SK-MEL-5 (cell line): Measurements from ENCODE around the gene ASS1. TPM values are rescaled to one million over a fixed set of nuclear protein-coding genes. Genes with fewer than 3 reads are reported as not detected.
A peak's percentile ranks its signal among the peaks of the same experiment; 100 is the strongest.

Experiments used
- DNase-seq: peaks from one replicate; pipeline ENCODE4 v3.0.0-alpha.2; 2016; ENCODE audit warnings: low read depth, low spot score
- in situ Hi-C: cut with HindIII; loops from 2 replicates; pipeline ENCODE4 v1.10.0; 2016; ENCODE audit warnings: low sequenced_read_pairs, high pct_unique_total_duplicates, low pct_unique_long_range_greater_than_20kb
- total RNA-seq: library from RNA; depleted of rRNA; stranded (reverse); fragments of >200 nt; shearing (Covaris generic); gene quantifications from 2 replicates; pipeline ENCODE4 v1.2.3, GENCODE V29; 2014

ASS1 gene
- total RNA-seq, 1 experiment from 2014 or later = 3.7 TPM

DNA sequence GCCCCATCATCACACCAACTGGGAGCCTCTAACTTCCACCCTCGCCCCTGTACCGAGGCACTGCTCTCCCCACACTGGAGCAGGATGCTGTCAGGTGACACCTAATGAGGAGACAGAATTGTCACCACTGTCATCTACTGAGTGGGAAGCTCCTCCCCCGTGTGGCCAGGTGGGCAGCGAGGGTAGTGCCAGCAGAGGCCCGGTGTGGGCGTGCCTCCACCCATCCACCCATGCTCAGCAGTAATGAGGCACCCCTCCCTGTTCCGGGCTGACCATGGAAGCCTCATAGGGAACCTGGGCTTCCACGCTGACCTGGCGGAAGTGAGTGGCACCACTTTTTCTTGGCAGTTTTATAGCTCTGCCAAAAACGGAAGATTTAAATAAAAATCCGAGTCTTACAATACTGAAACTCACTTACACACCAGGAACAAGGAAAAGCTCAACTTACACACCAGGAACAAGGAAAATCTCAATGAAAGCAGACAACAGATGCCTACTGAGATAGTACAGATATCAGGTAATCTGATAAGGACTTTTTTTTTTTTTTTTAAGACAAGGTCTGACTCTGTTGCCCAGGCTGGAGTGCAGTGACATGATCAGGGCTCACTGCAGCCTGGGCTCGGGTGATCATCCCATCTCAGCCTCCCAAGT lies 30.6 kb upstream of the ASS1 start:
- no peak for DNase-seq
- in situ Hi-C loops = no loop called here

DNA sequence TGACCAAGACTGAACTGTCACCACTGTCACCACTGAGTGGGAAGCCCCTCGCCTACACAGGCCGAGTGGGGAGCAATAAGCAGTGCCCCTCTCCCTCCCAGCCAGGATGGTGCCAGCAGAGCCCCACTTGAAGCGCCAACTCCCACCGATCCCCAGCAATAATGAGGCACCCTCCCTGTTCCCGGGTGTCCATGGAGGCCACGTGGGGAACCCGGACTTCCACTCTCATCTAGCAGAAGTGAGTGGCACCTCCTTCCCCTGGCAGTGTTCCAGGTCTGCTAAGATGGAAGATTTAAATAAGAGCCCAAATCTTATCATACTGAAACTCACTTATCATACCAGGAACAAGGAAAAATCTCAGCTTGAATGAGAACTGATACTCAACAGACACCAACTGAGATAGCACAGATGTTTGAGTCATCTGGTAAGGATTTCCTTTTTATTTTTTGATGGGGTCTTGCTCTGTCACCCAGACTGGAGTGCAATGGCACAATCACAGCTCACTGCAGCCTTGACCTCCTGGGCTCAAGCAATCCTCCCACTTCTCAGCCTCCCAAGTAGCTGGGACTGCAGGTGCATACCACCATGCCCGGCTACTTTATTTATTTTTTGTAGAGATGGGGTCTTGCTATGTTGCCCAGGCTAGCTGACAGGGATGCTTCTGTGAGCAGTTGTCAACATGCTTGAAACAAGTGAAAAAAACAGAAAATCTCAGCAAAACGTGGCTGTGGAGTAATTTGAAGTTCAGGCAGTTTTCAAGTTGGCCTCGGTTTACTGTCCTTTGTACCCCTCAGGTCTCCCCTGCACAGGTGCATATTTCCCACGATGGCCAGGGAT lies 29.6 kb upstream of the ASS1 start:
- DNase-seq = no peak

GRCh38 chr9:130417602-130418001 lies 27.2 kb upstream of the ASS1 start:
- DNase-seq = peak; percentile 51
- in situ Hi-C loops = no loop called here

More for the DNA sequence above, 29.6 kb upstream of the ASS1 start:
- in situ Hi-C loops = no loop called here

DNA sequence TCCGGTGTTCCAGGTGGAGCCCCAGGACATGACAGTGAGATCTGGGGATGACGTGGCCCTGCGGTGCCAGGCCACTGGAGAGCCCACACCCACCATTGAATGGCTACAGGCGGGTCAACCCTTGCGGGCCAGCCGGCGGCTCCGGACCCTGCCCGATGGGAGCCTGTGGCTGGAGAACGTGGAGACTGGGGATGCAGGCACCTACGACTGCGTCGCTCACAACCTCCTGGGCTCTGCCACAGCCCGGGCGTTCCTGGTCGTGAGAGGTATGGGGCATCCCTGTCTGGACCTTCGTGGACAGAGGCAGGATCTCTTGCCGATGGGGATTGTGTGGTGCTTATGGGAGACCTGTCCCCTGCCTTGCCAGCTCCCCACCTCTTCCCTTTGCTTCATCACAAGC lies 26.0 kb upstream of the ASS1 start:
- in situ Hi-C loops = no loop called here
- no peak for DNase-seq

- no peak for DNase-seq
- in situ Hi-C loops = no loop called here
These were observed 25.2 kb upstream of the ASS1 start for GRCh38 chr9:130419521-130420035.

DNA sequence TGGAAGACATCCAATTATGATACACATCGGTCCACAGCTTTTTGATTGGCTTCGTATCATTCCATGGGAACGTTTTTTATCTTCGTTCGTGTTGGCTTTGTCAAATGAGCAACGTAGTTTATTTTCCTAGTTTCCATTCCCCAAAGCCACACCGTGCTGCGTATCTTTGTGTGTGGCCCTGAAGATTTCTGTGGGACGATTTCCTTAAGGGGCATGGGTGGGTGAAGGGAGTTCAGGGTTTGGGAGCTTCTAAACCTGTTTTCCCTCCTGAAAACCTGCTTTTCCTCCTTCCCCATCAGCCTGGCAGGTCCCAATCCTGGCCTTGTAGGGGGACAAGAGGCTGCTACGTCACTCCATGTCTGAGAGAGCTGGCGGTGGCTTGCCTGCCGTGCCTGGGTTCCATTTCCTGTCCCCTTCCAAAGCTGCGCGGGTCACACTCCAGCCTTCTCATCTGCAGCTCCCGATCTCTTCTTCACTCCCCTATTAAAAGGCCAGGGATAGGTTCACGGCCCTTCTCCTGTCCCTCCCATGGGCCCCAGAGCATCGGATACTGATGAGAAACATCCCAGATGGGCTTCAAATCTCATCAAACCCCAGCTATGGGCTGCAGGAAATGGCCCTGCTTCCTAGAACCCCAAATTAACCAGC lies 23.5 kb upstream of the ASS1 start:
- in situ Hi-C loops = no loop called here
- DNase-seq = no peak

DNA sequence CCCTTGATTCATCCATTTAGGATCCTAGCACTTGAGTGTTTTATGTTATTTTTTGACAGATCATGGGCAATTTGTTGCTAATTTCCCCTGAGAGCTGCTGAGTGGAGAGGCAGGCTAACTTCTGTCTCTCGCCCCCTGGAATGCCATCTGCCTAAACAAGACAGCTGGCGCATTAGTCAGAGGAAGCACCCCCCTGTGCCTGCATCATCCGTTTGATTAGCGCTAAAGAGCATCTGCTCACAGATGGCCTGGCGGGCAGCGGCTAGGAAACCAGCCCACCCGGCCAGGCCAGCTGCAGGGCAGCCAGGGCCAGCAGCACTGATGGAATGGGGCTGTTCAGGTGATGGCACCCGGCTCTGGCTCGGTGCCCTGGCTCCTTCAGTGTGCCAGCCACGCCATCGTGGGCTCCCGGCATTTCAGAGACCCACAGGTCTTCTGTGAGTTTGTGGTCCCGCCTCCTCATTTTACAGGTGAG lies 22.9 kb upstream of the ASS1 start:
- in situ Hi-C loops = no loop called here
- no peak for DNase-seq

DNA sequence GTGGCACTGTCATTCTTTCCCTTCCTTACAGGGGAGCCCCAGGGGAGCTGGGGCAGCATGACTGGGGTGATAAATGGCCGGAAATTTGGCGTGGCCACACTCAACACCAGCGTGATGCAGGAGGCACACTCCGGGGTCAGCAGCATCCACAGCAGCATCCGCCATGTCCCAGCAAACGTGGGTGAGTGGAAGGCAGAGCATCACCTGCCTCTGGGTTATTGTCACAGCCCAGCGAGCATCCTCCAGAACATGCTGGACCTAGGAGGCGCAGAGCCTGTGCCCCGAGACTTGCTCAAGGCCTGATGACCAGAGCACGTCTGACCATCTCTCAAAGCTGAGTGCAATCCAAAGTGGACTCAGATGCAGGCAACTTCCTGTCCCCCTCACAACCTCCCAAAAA lies 22.2 kb upstream of the ASS1 start:
- no peak for DNase-seq
- in situ Hi-C loops = no loop called here

GRCh38 chr9:130423272-130423671 lies 21.5 kb upstream of the ASS1 start:
- in situ Hi-C loops = no loop called here
- no peak for DNase-seq

GRCh38 chr9:130424595-130425454 lies 19.9 kb upstream of the ASS1 start:
- in situ Hi-C loops = no loop called here
- no peak for DNase-seq

DNA sequence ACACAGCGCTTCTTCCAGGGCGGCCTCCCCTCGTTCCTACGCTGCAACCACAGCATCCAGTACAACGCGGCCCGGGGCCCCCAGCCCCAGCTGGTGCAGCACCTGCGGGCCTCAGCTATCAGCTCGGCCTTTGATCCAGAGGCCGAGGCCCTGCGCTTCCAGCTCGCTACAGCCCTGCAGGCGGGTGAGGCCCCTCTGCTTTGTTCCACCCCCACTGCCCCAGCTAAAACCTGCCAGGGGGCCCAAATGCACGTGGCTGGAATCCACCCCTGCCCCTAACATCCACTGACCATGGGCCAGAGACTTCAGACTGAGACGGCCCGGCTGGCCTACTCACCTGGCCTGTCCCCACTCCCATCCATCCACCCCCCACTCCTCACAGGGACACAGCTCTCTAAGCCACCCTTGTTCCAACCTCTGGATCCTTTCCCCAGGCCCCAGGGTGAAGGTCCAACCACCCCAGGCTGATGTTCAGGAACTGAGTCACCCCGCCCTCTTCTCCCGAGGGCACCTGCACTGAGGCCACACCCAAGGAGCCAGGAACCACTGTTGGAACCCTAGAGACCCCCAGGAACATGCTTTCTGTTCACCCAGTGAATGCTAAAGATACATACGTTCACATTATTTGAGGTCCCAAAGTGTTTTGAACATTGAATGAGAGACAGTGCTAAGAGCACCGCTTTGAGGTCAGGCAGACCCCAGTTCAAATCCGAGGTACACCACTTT lies 18.9 kb upstream of the ASS1 start:
- no peak for DNase-seq
- in situ Hi-C loops = no loop called here

DNA sequence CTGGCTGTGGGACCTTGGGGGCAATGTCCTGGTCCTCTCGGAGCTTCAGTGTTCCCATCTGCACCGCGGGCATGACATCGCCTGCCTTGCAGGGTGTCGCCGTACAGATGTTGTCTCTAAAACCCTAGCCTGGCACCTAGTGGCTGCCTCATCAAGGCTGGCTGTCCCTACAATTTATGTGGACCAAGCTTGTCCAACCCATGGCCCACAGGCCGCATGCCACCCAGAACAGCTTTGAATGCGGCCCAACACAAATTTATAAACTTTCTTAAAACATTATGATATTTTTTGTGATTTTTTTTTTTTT lies 18.3 kb upstream of the ASS1 start:
- no peak for DNase-seq
- in situ Hi-C loops = no loop called here

GRCh38 chr9:130426883-130427282 lies 17.9 kb upstream of the ASS1 start:
- DNase-seq = peak; percentile 26
- in situ Hi-C loops = no loop called here

GRCh38 chr9:130427326-130427725 lies 17.4 kb upstream of the ASS1 start:
- DNase-seq = no peak
- in situ Hi-C loops = no loop called here

- in situ Hi-C loops = no loop called here
- DNase-seq = no peak
These were observed 16.6 kb upstream of the ASS1 start for GRCh38 chr9:130428086-130428665.

DNA sequence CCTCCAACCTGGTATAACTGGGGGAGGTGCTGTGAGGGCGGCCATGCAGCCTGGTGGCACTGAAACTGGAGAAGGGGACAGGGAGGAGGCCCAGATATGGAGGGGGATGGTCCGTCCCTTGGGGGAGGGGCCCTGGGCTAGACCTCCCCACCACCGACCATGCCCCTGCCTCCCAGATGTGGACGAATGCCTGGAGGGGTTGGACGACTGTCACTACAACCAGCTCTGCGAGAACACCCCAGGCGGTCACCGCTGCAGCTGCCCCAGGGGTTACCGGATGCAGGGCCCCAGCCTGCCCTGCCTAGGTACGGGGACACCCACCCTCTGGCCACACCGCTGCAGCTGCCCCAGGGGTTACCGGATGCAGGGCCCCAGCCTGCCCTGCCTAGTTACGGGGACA lies 15.4 kb upstream of the ASS1 start:
- in situ Hi-C loops = no loop called here
- DNase-seq = no peak

GRCh38 chr9:130429831-130430230 lies 14.9 kb upstream of the ASS1 start:
- in situ Hi-C loops = no loop called here

More at GRCh38 chr9:130429831-130430230, 14.9 kb upstream of the ASS1 start:
- no peak for DNase-seq
